K562 (cell line): Measurements from ENCODE around the gene CCDC171. TPM values are rescaled to one million over a fixed set of nuclear protein-coding genes. Genes with fewer than 3 reads are reported as not detected.

ENCODE experiments used
- CC2D1A ChIP-seq: fragments of 450-650 bp; IDR thresholded peaks from 2 replicates; pipeline ENCODE4 v1.6.1; 2017; ENCODE audit warnings: mild to moderate bottlenecking
- GTF2E2 ChIP-seq: fragments of 200-800 bp; sonication (Bioruptor generic); IDR thresholded peaks from 2 replicates; pipeline ENCODE4 v1.6.1; 2016; ENCODE audit warnings: missing genetic modification characterization, missing compliant biosample characterization
- HDAC2 ChIP-seq: fragments of 450-650 bp; IDR thresholded peaks from 2 replicates; pipeline ENCODE4 v1.6.1; 2016; ENCODE audit warnings: mild to moderate bottlenecking
- HLTF ChIP-seq: fragments of 450-650 bp; IDR thresholded peaks from 2 replicates; pipeline ENCODE4 v1.6.1; 2016
- NFIX ChIP-seq: fragments of 250-450 bp; sonication (Bioruptor Pico); IDR thresholded peaks from 2 replicates; pipeline ENCODE4 v1.4.0; 2020; ENCODE audit warnings: low read depth, mild to moderate bottlenecking, moderate library complexity
- NONO ChIP-seq, 2 experiments: fragments of 200-400 bp in 1 of 2; fragments of 450-650 bp in 1 of 2; formaldehyde crosslinking in 1 of 2; IDR thresholded peaks; 2 replicates each; pipeline ENCODE4 v1.6.1; 2017; ENCODE audit warnings: low read depth in 2 of 2, mild to moderate bottlenecking in 2 of 2, moderate library complexity in 2 of 2, low read length in 1 of 2
- PTRF ChIP-seq: fragments of 450-650 bp; IDR thresholded peaks from 2 replicates; pipeline ENCODE4 v1.6.1; 2016; ENCODE audit warnings: mild to moderate bottlenecking, missing genetic modification characterization, missing compliant biosample characterization
- RB1 ChIP-seq: fragments of 450-650 bp; IDR thresholded peaks from 2 replicates; pipeline ENCODE4 v1.6.1; 2017; ENCODE audit warnings: low read depth, mild to moderate bottlenecking
- SPI1 ChIP-seq: IDR thresholded peaks from 2 replicates; pipeline ENCODE4 v1.6.1; 2011; ENCODE audit warnings: low read depth, low read length, control low read depth, borderline replicate concordance
- SRSF3 ChIP-seq: fragments of 200-400 bp; formaldehyde crosslinking; IDR thresholded peaks from 2 replicates; pipeline ENCODE4 v1.6.1; 2016; ENCODE audit warnings: mild to moderate bottlenecking, low read length, moderate library complexity; ENCODE audit not compliant: insufficient read depth
- STAG1 ChIP-seq: sonication (generic); formaldehyde crosslinking; IDR thresholded peaks from 2 replicates; pipeline ENCODE4 v1.5.0; 2020; ENCODE audit warnings: missing genetic modification reagents, borderline replicate concordance
- YY1 ChIP-seq, 3 experiments: IDR thresholded peaks; 2 replicates each; pipeline ENCODE4 v1.6.1; 2011; ENCODE audit warnings: low read length in 2 of 3, mild to moderate bottlenecking in 2 of 3, moderate library complexity in 2 of 3, borderline replicate concordance in 1 of 3, control low read depth in 1 of 3, low read depth in 1 of 3; ENCODE audit not compliant: insufficient read depth in 3 of 3, insufficient replicate concordance in 2 of 3, control insufficient read depth in 1 of 3, insufficient read length in 1 of 3; ENCODE audit errors: extremely low read depth in 1 of 3
- ZBTB7A ChIP-seq: IDR thresholded peaks from 2 replicates; pipeline ENCODE4 v1.6.1; 2011; ENCODE audit warnings: low read depth, mild to moderate bottlenecking, low read length, moderate library complexity, borderline replicate concordance; ENCODE audit not compliant: control insufficient read depth
- ZFP1 ChIP-seq: fragments of 450-650 bp; formaldehyde crosslinking; IDR thresholded peaks from 2 replicates; pipeline ENCODE4 v1.4.0; 2020; ENCODE audit warnings: mild to moderate bottlenecking, mixed read lengths
- polyA plus RNA-seq, 8 experiments: library from polyadenylated mRNA; depleted of rRNA in 4 of 8; stranded (reverse) in 5 of 8; unstranded in 3 of 8; fragments of >200 nt; fragmentation: Nextera tagmentation in 2 of 8; fragmentation: Illumina TruSeq in 1 of 8; extraction: Ambion mirVana in 2 of 8; extraction: Trizol in 1 of 8; gene quantifications; 2 replicates each; pipeline versions ENCODE4 v1.2.1 to v1.2.3, GENCODE V29; 2011 to 2014; ENCODE audit warnings: inconsistent platforms in 1 of 8, missing spikeins in 1 of 8
- total RNA-seq, 7 experiments: library from RNA; depleted of rRNA in 6 of 7; stranded (reverse); fragments of >200 nt in 6 of 7; fragmentation: Illumina TruSeq in 2 of 7; extraction: Trizol in 2 of 7; gene quantifications; 2 replicates each; pipeline versions ENCODE4 v1.2.1 to v1.2.3, GENCODE V29; 2011 to 2021; ENCODE audit warnings: low replicate concordance in 1 of 7
- TF ChIP-seq, protein P1 (sequence below): fragments of 250-450 bp; sonication (Bioruptor Pico); IDR thresholded peaks from 2 replicates; pipeline ENCODE4 v1.5.1; 2021; ENCODE audit warnings: mild to moderate bottlenecking
- TF ChIP-seq, protein P2 (sequence below): fragments of 450-650 bp; IDR thresholded peaks from 2 replicates; pipeline ENCODE4 v1.6.1; 2016; ENCODE audit warnings: borderline replicate concordance
- TF ChIP-seq, protein P3 (sequence below): fragments of 250-450 bp; sonication (Bioruptor Pico); IDR thresholded peaks from 2 replicates; pipeline ENCODE4 v1.4.0; 2020; ENCODE audit warnings: mild to moderate bottlenecking, moderate library complexity
- TF ChIP-seq, protein P4 (sequence below): fragments of 250-450 bp; sonication (Bioruptor Pico); IDR thresholded peaks from 2 replicates; pipeline ENCODE4 v1.8.0; 2022; ENCODE audit warnings: inconsistent platforms

The CCDC171 gene
- total and polyA plus RNA-seq, 9 of the 15 experiments (the other 6 are each of a cell fraction or from before 2014, with no cell fraction given): 0.08 to 3.8 (median 0.27) TPM

DNA sequence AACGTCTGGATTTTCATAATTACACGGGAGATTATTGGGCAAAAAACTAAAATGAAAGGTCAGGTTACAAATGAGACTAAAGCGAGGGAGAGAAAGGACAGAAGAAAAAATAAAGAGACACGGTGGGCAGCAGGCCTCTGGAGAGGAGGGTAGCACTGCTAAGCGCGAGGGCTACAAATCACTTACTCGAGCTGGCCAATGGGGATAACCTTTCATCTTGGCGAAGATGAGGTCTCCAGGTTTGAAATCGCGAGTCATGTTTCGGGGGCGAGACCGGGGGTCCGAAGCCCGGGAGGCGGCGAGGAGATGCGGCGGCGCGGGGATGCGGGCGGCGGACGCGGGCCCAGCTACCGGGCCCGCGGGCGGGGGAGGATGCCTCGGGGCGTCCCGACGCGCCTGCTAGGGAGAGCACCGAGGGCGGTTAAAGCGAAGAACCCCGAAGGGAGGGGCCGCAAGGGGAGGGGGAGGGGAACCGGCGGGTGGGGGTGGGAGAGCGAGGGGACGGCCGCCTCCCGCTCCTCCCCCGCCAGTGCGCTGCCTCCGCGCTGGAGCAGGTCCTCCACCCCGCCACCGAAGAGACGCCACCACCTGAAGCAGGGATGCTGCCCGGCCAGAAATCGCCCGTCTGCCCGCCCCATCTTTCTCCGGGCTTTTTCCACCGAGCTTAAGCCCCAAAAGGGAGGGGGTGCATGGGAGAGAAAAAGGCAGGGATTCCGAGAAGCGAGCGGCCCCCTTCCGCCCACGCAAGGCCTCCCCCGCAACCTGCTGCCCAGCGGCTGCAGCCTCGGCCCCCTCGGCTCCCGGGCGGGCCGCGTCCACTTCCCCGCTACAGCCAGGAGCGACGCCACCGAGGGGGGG lies 42.7 kb upstream of the CCDC171 start (continued):
- TF ChIP-seq, protein P1, sequence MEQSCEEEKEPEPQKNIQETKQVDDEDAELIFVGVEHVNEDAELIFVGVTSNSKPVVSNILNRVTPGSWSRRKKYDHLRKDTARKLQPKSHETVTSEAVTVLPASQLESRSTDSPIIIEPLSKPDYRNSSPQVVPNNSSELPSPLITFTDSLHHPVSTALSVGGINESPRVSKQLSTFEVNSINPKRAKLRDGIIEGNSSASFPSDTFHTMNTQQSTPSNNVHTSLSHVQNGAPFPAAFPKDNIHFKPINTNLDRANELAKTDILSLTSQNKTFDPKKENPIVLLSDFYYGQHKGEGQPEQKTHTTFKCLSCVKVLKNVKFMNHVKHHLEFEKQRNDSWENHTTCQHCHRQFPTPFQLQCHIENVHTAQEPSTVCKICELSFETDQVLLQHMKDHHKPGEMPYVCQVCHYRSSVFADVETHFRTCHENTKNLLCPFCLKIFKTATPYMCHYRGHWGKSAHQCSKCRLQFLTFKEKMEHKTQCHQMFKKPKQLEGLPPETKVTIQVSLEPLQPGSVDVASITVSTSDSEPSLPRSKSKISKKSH (CRISPR knock-in tag): no peak
- no peak for TF ChIP-seq CC2D1A
- no peak for TF ChIP-seq NONO (IDR thresholded peaks at IDR 0.05; ENCODE audit: low read depth in 2 of 2, low read length in 1 of 2)
- no peak for TF ChIP-seq GTF2E2
- TF ChIP-seq NFIX (CRISPR knock-in tag): no peak
- TF ChIP-seq ZFP1: no peak
- no peak for TF ChIP-seq HLTF
- no peak for TF ChIP-seq RB1
- no peak for TF ChIP-seq SPI1
- TF ChIP-seq, protein P2, sequence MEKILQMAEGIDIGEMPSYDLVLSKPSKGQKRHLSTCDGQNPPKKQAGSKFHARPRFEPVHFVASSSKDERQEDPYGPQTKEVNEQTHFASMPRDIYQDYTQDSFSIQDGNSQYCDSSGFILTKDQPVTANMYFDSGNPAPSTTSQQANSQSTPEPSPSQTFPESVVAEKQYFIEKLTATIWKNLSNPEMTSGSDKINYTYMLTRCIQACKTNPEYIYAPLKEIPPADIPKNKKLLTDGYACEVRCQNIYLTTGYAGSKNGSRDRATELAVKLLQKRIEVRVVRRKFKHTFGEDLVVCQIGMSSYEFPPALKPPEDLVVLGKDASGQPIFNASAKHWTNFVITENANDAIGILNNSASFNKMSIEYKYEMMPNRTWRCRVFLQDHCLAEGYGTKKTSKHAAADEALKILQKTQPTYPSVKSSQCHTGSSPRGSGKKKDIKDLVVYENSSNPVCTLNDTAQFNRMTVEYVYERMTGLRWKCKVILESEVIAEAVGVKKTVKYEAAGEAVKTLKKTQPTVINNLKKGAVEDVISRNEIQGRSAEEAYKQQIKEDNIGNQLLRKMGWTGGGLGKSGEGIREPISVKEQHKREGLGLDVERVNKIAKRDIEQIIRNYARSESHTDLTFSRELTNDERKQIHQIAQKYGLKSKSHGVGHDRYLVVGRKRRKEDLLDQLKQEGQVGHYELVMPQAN: no peak
- TF ChIP-seq, protein P3, sequence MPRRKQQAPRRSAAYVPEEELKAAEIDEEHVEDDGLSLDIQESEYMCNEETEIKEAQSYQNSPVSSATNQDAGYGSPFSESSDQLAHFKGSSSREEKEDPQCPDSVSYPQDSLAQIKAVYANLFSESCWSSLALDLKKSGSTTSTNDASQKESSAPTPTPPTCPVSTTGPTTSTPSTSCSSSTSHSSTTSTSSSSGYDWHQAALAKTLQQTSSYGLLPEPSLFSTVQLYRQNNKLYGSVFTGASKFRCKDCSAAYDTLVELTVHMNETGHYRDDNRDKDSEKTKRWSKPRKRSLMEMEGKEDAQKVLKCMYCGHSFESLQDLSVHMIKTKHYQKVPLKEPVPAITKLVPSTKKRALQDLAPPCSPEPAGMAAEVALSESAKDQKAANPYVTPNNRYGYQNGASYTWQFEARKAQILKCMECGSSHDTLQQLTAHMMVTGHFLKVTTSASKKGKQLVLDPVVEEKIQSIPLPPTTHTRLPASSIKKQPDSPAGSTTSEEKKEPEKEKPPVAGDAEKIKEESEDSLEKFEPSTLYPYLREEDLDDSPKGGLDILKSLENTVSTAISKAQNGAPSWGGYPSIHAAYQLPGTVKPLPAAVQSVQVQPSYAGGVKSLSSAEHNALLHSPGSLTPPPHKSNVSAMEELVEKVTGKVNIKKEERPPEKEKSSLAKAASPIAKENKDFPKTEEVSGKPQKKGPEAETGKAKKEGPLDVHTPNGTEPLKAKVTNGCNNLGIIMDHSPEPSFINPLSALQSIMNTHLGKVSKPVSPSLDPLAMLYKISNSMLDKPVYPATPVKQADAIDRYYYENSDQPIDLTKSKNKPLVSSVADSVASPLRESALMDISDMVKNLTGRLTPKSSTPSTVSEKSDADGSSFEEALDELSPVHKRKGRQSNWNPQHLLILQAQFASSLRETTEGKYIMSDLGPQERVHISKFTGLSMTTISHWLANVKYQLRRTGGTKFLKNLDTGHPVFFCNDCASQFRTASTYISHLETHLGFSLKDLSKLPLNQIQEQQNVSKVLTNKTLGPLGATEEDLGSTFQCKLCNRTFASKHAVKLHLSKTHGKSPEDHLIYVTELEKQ (CRISPR knock-in tag): no peak
- TF ChIP-seq ZBTB7A: 0 out of 2 replicates have a peak, but pooled peaks have one; percentile 12
- TF ChIP-seq, protein P4, sequence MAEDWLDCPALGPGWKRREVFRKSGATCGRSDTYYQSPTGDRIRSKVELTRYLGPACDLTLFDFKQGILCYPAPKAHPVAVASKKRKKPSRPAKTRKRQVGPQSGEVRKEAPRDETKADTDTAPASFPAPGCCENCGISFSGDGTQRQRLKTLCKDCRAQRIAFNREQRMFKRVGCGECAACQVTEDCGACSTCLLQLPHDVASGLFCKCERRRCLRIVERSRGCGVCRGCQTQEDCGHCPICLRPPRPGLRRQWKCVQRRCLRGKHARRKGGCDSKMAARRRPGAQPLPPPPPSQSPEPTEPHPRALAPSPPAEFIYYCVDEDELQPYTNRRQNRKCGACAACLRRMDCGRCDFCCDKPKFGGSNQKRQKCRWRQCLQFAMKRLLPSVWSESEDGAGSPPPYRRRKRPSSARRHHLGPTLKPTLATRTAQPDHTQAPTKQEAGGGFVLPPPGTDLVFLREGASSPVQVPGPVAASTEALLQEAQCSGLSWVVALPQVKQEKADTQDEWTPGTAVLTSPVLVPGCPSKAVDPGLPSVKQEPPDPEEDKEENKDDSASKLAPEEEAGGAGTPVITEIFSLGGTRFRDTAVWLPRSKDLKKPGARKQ: no peak
- TF ChIP-seq YY1 (IDR thresholded peaks at IDR 0.05; ENCODE audit: borderline replicate concordance in 1 of 3, control insufficient read depth in 1 of 3, extremely low read depth in 1 of 3, insufficient read depth in 3 of 3, insufficient read length in 1 of 3, insufficient replicate concordance in 2 of 3, low read depth in 1 of 3, low read length in 2 of 3): no peak
- TF ChIP-seq PTRF (tag): no peak
- TF ChIP-seq HDAC2: no peak
- TF ChIP-seq SRSF3: no peak
- TF ChIP-seq STAG1 (CRISPR knock-in tag): no peak
